Upper lobe of left lung (tissue), 6 donors: ENCODE measurements around the gene PPP1R37. TPM values are rescaled to one million over a fixed set of nuclear protein-coding genes. Genes with fewer than 3 reads are reported as not detected.

ENCODE experiments used
- ATAC-seq, 2 donors: fragments of 200-7000 bp; cut with Tn5 transposase; one replicate each; pipeline ENCODE4 v1.9.1; 2022; ENCODE audit warnings: mild to moderate bottlenecking in 2 of 2, moderate library complexity in 2 of 2; ENCODE audit not compliant: low FRiP score in 2 of 2
- DNase-seq, 2 donors: peaks; one replicate each; pipeline ENCODE4 v3.0.0-alpha.2; 2019 to 2020
- H3K27ac ChIP-seq, 4 donors: fragments of 200-600 bp; sonication (generic); one replicate each; pipeline ENCODE4 v1.5.1; 2016 to 2019
- H3K27me3 ChIP-seq, 4 donors: fragments of 200-600 bp; sonication (generic); one replicate each; pipeline ENCODE4 v1.5.1; 2017 to 2019
- H3K36me3 ChIP-seq, 4 donors: fragments of 200-600 bp; sonication (generic); one replicate each; pipeline ENCODE4 v1.5.1; 2016 to 2019
- H3K4me1 ChIP-seq, 4 donors: fragments of 200-600 bp; sonication (generic); one replicate each; pipeline ENCODE4 v1.5.1; 2018 to 2019
- H3K4me3 ChIP-seq, 4 donors: fragments of 200-600 bp; sonication (generic); one replicate each; pipeline ENCODE4 v1.5.1; 2017 to 2019; ENCODE audit warnings: mild to moderate bottlenecking in 2 of 4, moderate library complexity in 1 of 4
- H3K9me3 ChIP-seq, 4 donors: fragments of 200-600 bp; sonication (generic); one replicate each; pipeline ENCODE4 v1.5.1; 2018 to 2019
- EP300 ChIP-seq, 4 donors: sonication (generic); formaldehyde crosslinking; IDR thresholded peaks; one replicate each; pipeline ENCODE4 v1.5.1; 2017; ENCODE audit warnings: antibody characterized with exemption in 4 of 4, control low read depth in 2 of 4
- POLR2A ChIP-seq, 4 donors: fragments of 450-650 bp; IDR thresholded peaks; one replicate each; pipeline ENCODE4 v1.5.1; 2016 to 2017; ENCODE audit warnings: antibody characterized with exemption in 4 of 4, mild to moderate bottlenecking in 2 of 4
- POLR2AphosphoS5 ChIP-seq, 2 donors: sonication (generic); formaldehyde crosslinking; IDR thresholded peaks; one replicate each; pipeline ENCODE4 v1.5.1; 2017; ENCODE audit warnings: antibody characterized with exemption in 2 of 2
- WGBS, 2 donors: methylation state at CpG; one replicate each; pipeline ENCODE4 v1.1.5; 2017 to 2018; 5-methylcytosine and 5-hydroxymethylcytosine counted together
- total RNA-seq, 6 donors: library from RNA; depleted of rRNA in 4 of 6; stranded (reverse); fragments of >200 nt in 4 of 6; gene quantifications; one replicate each; pipeline versions ENCODE4 v1.1.0 to v1.2.1, GENCODE V29; 2016 to 2021
- TF ChIP-seq, protein P1 (sequence below), 6 experiments: fragments of 450-650 bp in 4 of 6; fragments of 200-600 bp in 2 of 6; sonication (generic) in 2 of 6; IDR thresholded peaks; one replicate each; pipeline ENCODE4 v1.5.1; 2016 to 2019; ENCODE audit warnings: antibody characterized with exemption in 6 of 6
- donor health status: DM: no; HTN: no; CAD: no; lungs with moderate emphysema.
- donor health status: DM: no; HTN: yes; CAD: no; lungs with severe emphysema.

The PPP1R37 gene, protein sequence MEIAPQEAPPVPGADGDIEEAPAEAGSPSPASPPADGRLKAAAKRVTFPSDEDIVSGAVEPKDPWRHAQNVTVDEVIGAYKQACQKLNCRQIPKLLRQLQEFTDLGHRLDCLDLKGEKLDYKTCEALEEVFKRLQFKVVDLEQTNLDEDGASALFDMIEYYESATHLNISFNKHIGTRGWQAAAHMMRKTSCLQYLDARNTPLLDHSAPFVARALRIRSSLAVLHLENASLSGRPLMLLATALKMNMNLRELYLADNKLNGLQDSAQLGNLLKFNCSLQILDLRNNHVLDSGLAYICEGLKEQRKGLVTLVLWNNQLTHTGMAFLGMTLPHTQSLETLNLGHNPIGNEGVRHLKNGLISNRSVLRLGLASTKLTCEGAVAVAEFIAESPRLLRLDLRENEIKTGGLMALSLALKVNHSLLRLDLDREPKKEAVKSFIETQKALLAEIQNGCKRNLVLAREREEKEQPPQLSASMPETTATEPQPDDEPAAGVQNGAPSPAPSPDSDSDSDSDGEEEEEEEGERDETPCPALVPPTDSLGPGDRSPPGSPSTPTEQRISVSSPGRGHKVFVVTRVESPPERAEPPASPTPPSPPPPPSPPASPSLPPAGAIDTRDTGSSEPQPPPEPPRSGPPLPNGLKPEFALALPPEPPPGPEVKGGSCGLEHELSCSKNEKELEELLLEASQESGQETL
- total RNA-seq, result 10 to 100 TPM; 30.0 to 64.6 (median 37.3) TPM

DNA sequence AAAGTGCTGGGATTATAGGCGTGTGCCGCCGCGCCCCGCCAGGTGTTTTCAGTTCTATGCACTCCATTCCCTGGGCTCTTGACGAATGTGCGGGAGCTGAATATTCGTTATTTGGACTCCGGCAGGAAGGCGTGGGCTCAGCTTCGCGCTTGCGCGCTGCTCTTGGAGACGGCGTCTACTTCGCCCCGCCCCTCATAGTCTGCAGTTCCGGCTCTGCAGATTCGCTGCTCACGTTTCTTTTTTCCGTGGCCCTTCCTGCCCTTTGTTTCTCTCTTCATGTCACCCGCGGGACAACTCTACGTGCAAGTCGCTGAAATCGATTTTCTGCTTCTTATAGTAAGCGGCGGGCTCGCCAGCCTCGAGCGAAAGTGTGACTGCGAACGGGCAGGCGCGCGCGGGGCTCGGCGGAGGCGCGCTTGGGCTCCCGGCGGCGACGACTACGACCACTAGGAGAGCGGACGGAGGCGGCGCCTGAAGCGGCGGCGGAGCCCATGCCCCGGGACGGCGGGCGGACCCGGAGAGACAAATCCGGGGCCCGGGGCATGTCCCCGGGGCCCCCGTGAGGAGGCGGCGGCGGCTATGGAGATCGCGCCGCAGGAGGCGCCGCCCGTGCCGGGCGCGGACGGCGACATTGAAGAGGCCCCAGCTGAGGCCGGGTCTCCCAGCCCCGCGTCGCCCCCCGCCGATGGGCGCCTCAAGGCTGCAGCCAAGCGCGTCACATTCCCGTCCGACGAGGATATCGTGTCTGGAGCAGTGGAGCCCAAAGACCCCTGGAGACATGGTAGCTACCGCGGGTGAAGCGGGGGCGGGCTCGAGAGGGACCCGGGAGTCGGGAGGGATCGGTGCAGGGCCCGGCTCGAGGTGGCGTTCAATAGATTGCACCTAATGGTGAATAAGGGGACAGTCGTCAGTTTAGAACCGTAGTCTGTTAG, at the start of gene PPP1R37:
Gene PPP1R37, plus strand, starts transcription at position 433 of the 932 bp plus-strand sequence. Its CDS starts 147 bp downstream, at position 580.
- H3K9me3 ChIP-seq, result no peaks in the 10 kb centered on the region
- WGBS, 2 donors, result 1% methylated on average over 54 to 74 of the region's 103 CpGs
- ATAC-seq (peak; percentile 94 to 96), DNase-seq (peak; percentile 94 to 96)
- H3K27me3 ChIP-seq, result no peaks in the 10 kb centered on the region
- peaks cover 40 to 56% (median 48%) of the 10 kb centered on the region in 4 donors for H3K4me1 ChIP-seq
- TF ChIP-seq POLR2A (IDR thresholded peaks at IDR 0.05) (peak in 3 of 4 donors; percentile 26 to 78 (median 65)), EP300 (IDR thresholded peaks at IDR 0.05) (peak in 1 of 4 donors; percentile 17), POLR2AphosphoS5 (IDR thresholded peaks at IDR 0.05) (peak; percentile 44 to 81)
- TF ChIP-seq, protein P1, sequence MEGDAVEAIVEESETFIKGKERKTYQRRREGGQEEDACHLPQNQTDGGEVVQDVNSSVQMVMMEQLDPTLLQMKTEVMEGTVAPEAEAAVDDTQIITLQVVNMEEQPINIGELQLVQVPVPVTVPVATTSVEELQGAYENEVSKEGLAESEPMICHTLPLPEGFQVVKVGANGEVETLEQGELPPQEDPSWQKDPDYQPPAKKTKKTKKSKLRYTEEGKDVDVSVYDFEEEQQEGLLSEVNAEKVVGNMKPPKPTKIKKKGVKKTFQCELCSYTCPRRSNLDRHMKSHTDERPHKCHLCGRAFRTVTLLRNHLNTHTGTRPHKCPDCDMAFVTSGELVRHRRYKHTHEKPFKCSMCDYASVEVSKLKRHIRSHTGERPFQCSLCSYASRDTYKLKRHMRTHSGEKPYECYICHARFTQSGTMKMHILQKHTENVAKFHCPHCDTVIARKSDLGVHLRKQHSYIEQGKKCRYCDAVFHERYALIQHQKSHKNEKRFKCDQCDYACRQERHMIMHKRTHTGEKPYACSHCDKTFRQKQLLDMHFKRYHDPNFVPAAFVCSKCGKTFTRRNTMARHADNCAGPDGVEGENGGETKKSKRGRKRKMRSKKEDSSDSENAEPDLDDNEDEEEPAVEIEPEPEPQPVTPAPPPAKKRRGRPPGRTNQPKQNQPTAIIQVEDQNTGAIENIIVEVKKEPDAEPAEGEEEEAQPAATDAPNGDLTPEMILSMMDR (IDR thresholded peaks at IDR 0.05), result peak; percentile 42 to 70 (median 56)
- peak within 1 kb of the TSS; percentile 55 to 99 (median 84) for H3K4me3 ChIP-seq
- peaks cover 0 to 15% (median 0%) of the 10 kb centered on the region in 4 donors for H3K36me3 ChIP-seq
- peak within 1 kb of the TSS; percentile 81 to 92 (median 89) for H3K27ac ChIP-seq

DNA sequence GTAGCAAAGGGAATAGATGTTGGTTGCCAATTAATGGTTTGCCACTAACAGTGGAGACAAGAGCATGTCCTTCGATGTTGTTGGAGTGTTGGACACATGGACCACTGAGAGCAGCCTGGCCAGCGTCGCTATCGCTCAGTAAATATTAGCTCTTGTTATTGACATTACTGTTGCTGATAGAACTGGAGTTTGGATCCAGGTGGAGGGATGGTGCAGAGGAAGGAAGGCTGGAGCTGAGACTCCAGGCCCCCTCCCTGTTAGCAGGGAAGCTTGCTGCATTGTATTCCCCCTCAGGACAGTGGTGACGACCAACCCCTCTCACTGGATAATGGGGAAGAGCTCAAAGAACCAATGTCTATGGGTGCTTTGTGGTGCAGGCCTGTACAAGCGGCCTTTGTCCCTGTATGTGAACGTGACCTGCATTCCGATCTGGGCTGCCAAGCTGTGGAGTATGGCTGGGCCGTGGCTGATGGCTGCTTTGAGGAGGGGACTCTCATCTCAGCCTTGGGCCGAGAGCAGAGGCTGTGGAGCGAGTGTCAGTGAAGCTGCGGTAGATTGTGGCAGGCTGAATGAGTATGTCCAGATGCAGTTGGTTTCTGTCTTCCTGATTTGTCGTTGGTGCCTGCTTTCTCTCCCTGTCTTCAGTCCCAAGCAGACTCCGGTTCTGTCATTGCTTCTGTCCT, 47.2 kb upstream of the PPP1R37 start:
- Histone ChIP-seq H3K4me3 (no peak overlapping the region), H3K9me3 (no peaks in the 10 kb centered on the region), H3K36me3 (peaks cover 4 to 59% (median 42%) of the 10 kb centered on the region in 4 donors), H3K4me1 (peaks cover 16 to 35% (median 26%) of the 10 kb centered on the region in 4 donors), H3K27me3 (no peaks in the 10 kb centered on the region), H3K27ac (peak overlapping the region in 2 of 4 donors; percentile 6 to 16)
- 72 to 78% methylated on average over 11 to 14 of the region's 14 CpGs for WGBS, 2 donors
- ATAC-seq, result no peak
- TF ChIP-seq, protein P1 (IDR thresholded peaks at IDR 0.05), result no peak
- TF ChIP-seq POLR2AphosphoS5 (IDR thresholded peaks at IDR 0.05) (no peak), EP300 (IDR thresholded peaks at IDR 0.05) (no peak), POLR2A (IDR thresholded peaks at IDR 0.05) (no peak)
- no peak for DNase-seq

DNA sequence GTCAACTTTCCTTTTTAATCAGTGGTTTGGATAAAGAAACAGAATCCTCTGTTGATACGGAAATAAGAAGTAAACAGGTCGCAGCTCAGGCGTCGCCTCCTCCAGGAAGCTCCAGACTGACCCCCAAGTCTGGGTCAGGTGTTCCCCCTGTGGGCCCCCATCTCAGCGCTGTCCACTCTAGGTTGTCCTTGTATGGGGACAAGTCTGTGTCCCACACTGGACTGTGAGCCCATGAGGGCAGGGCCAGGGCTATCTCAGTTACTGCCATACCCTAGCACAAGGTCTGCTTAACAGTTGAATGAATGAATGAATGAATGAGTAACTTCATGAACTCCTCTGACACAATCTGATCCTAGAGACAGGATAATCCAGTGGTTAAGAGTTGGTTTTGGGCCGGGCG, 46.6 kb upstream of the PPP1R37 start:
- H3K27ac ChIP-seq, result peak overlapping the region in 2 of 4 donors; percentile 6 to 16
- ATAC-seq, result no peak
- no peak overlapping the region for H3K4me3 ChIP-seq
- no peak for TF ChIP-seq POLR2AphosphoS5 (IDR thresholded peaks at IDR 0.05)
- no peak for TF ChIP-seq POLR2A (IDR thresholded peaks at IDR 0.05)
- TF ChIP-seq, protein P1 (IDR thresholded peaks at IDR 0.05), result no peak
- TF ChIP-seq EP300 (IDR thresholded peaks at IDR 0.05), result no peak
- H3K9me3 ChIP-seq, result no peaks in the 10 kb centered on the region
- 79% methylated on average over 7 of the region's 7 CpGs for WGBS, 2 donors
- DNase-seq, result no peak
- H3K36me3 ChIP-seq, result peaks cover 4 to 54% (median 38%) of the 10 kb centered on the region in 4 donors
- peaks cover 13 to 34% (median 21%) of the 10 kb centered on the region in 4 donors for H3K4me1 ChIP-seq
- no peaks in the 10 kb centered on the region for H3K27me3 ChIP-seq
